HG03103 (cell line): Measurements from ENCODE around the gene TBCEL.

Experiments used
- ATAC-seq: cut with Tn5 transposase; IDR thresholded peaks from one replicate; pipeline ENCODE4 v1.9.1; 2021; ENCODE audit warnings: low read depth; ENCODE audit not compliant: unreplicated experiment

The TBCEL gene

DNA sequence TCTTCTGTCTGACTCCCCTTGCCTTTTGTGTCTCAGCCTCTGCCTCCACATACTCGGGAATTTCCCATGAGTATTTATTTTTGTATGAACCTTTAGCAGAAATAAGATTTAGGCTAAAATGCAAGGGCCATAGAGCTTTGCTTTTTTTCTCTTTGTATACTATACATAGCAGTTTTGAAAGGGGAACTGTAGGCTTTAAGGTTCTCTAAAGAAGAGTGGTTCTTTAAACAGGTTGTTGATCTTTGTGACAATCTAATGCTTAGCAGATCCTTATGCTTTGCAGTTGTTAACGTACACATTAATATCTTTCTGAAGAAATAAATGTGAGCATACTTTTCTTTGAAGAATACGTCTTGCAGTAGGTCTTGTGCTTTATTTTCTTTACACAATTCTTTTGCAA lies 35.0 kb downstream of the TBCEL start:
- ATAC-seq: no peak

DNA sequence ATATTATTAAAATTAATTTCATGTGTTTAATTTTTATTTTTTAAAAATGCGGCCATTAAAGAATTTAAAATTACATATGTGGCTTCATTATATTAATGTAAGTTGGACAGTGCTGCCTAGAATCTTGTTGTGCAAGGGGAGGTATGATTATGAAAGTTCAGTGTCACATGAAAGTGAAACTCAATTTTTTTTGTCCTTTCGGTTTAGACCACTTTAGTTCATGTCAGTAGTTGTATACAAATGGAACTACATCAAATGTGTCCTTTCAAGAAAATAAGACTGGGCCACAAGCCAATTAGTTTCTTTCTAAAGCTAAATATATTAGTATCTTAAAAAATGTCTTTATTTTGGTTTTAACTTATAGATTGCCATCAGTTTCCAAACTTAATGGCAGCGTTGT lies 35.7 kb downstream of the TBCEL start:
- ATAC-seq: peak; percentile 99

DNA sequence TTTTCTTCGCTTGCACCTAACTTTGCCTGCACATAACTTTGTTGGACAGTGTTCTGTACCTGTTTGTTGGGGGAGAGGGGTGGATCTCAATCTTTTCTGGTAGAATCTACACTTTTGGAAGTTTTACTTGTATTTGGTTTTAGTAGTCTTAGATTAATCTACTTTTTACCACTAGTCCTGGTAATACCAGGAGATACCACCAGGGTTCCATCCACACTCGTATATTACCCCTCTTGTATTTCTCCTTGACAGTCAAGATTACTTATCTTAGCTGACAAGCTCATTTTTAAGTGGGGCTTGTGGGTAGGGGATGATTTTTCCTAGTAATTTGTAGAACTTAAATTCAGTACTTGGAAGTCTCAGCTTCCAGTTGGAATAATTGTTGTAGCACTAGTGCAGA lies 39.8 kb downstream of the TBCEL start:
- ATAC-seq: no peak

GRCh38 chr11:121066623-121067022 lies 42.7 kb downstream of the TBCEL start:
- ATAC-seq: no peak

- no peak for ATAC-seq
Measured at GRCh38 chr11:121067026-121067425, 43.1 kb downstream of the TBCEL start.

DNA sequence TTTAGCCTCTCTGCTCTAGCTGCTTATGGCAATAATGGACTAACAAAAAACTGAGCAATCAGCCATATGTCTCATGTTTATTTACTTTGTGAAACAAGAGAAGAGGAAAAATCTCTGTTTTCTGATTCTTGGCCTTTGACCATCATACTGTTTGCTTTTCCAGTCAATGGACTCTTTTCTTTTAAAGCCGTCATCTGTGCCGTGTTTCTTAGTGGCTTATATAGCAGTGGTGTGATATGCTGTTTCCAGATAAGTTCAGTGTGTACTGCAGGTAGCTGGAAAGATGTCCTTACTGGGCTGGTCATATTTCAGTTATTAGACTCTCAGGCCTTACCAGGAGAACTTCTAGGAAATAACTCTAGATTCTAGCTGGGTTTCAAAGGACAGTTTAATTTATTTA lies 43.6 kb downstream of the TBCEL start:
- no peak for ATAC-seq

DNA sequence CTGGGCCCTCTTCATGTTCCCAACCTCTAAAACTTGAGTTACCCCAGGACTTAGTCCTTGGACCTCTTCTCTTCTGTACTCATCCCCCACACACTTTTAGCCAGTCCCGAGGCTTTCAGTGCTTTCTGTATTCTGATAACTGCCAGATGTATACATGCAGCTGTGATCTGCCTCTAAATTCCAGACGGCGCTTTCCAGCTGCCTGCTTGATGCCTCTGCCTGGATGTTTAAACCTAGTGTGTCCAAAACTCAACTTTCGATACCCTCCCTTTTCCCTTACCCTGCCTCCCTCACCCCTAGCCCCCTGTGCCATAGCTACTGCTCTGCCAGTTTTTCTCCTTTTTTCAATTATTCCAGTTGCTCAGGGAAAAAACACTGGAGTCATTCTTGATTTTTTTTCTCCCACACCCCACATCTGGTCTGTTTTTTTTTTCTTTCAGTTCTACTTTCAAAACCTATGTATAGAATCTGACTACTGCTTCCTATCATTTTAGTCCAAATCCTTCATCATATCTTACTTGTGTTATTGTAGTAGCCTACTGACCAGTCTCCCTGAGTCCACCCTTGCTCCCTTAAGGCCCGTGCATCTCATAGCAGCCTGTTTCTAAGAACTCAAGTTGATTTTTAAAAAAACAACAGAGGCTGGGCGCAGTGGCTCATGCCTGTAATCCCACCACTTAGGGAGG lies 44.2 kb downstream of the TBCEL start:
- ATAC-seq: no peak

DNA sequence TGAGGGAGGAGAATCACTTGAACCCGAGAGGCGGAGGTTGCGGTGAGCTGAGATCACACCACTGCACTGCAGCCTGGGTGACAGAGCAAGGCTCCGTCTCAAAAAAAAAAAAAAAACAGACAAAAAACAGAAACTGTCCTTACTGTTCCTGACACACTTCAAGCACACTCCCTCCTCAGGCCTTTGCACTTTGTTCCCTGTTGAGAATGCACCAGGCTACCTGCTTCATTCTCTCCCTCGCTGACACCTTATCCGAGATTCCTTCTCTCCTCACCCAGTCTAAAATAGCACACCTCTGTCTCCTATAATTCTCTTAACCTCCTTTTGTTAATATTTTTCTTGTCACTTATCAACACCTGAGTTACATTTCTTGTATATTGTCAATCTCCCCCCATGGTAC lies 44.9 kb downstream of the TBCEL start:
- no peak for ATAC-seq

DNA sequence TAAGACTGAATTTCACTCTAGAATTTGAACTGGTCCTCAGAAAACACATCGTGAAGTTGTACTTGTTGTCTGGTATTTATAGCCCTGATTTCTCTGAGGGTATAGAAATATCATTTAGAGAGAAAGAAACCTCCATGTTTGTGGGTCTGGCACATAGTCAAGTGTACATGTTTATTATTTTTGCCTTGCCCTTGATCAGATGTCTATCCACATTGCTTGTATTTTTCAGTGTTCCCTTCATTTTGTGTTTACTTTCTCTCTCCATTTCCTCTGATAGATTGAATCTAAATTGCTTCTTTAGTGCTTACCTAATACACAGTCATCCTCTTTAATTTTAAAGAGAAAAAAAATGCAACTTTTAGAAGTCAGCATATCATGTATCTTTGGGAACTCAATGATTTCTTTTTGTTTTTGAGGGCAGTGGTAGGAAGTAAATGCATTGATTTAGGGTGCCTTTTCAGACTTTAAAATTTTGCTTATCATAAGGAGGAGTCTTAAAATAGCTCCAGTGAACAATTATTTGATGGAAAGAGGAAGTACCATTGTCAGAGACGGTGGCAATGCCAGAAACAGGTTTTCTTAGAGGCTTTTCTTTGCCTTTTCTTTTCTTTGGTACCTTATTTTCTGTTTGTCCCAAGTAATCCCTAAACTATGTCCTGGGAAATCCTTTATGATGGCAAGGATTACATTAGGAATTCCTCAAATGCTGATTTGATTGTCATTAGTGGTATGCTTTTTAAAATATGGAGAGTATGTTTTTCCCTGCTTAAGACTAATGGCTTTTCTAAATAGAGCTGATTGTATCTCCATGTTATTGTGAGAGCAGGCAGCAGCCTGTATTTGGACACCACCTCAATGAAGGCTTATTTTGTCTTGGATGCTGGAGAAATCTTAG lies 47.3 kb downstream of the TBCEL start:
- no peak for ATAC-seq

- no peak for ATAC-seq
Measured at GRCh38 chr11:121071846-121072450, 48.0 kb downstream of the TBCEL start.

GRCh38 chr11:121081321-121081720 lies 57.4 kb downstream of the TBCEL start:
- no peak for ATAC-seq

DNA sequence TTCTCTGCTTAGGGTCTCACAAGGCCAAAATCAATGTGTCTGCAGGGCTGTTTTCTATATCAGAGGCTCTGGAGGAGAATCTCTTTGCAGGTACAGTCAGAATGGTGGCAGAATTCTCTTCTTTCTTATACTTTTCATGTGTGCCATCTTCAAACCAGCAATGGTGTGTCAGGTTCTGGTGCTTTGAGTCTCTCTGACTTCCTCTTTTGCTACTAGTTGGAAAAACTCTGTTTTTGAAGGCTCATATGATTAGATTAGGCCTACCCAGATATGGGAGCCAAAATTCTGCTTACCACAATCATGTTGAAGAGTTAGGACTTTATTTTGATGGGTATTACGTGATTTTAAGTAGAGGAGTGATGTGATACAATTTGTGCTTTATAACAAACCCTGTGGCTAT lies 58.3 kb downstream of the TBCEL start:
- ATAC-seq: no peak

- no peak for ATAC-seq
Measured at GRCh38 chr11:121082670-121083069, 58.8 kb downstream of the TBCEL start.

DNA sequence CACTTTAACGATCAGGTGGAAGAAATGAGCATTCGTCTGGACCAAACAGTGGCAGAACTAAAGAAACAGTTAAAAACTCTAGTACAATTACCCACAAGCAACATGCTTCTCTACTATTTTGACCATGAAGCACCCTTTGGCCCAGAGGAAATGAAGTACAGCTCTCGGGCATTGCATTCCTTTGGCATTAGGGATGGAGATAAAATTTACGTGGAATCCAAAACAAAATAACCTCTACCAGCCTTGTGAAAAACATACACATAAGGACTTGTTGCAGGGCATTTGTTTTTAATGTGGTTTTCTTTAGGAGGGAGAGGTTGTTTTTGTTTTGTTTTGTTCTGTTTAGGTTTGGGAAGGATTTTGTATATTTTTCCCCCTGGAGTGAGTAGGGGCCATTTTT lies 63.0 kb downstream of the TBCEL start:
- ATAC-seq: no peak

DNA sequence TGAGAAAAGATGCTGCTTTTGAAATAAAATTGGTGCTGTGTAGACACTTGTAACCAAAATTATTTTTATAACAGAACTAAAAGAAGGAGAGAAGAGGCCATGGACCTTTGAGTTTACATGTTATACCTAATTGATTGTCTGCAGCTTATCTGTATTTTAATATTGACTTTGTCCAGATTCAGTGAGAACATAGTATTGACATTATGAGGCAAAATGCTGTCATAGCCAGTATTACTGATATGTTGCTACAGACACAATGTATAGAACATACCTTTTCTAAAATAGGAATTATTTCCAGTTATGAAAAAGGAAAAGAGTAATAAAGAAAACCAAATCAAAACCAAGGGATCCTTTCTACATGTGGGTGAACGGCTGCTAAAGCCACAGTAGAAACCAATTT lies 65.7 kb downstream of the TBCEL start:
- no peak for ATAC-seq

DNA sequence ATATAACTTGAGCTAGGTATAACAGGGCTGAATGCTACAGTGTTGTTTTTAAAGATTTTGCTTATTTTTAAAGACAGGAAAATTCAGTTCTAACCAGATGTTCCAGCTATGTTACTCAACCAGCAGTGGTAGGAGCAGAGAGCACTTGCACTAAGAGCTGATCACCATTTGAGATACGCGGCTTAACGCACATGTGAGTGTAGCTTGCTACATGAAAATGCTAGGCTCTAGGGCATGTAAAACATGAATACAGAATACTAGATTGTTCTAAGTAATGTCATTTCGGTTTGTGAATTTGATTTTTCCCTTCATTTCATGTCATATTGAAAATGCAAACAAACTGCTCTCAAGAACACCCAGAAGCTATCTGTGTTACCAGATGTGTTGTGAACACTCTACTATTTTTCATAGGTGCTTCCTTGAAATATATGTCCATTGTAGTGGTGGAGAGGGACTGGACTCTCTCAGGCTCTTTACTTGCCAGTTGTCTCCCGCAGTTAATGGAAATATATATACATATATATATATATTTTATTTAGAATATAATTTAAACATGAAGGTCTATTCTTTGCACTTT lies 66.3 kb downstream of the TBCEL start:
- no peak for ATAC-seq

GRCh38 chr11:121091492-121092152 lies 67.7 kb downstream of the TBCEL start:
- ATAC-seq: no peak

DNA sequence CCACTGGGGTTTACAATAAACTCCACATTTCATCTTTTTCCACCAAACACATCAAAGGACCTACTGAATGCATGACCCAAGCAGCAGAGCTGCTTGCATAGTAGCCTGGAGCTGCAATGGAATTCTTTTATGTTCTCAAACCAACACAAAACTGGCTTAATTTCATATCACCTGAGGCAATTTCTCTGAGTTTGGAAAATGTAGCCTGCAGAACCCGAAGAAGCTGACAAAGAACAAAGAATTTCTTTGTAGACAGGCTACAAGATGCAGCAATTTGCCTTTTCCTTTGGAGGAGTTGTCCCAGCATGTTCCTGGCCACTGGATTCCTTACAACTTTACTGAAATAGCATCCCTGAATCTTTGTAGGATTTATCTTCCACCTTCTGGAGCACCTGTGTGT lies 71.7 kb downstream of the TBCEL start:
- no peak for ATAC-seq

DNA sequence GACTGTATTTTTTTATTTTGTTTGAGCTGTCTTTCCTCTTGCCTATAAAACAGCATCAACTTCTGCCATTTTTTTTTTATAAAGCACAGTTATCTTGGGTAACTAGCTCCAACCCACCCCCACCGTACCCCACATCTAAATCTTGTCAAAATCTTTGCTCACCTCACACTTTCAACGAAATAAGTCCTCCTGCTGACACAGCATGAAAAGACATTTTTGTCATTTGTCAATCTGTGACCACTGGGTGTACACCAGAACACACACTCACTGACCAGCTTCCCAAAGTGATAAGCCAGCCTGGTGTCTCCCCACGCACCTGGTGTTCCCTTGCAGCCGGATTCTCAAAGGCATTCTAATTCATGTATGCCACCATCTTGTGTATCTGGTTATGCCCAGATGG lies 75.5 kb downstream of the TBCEL start:
- no peak for ATAC-seq

- ATAC-seq: no peak
Measured at GRCh38 chr11:121099885-121100284, 76.0 kb downstream of the TBCEL start.

DNA sequence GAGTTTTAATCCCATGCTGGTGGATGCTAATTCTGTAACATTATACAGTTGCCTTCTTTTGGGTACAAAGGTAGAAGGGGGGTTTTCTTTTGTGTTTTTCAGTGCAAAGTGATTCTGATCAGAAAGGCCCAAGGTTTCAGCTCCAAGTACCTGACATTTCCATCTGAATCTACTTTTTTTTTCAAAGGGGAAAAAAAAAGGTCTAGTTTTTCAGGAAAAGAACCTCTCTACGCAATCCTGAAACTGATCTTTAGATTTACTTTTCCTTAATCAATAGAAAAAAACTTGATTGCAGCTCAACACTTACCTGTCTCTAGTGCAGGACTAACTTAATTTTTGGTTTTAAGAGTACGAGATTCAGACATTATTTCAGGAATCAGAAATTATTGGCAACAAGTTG lies 77.0 kb downstream of the TBCEL start, which contains the start of gene TECTA:
Gene TECTA, plus strand, starts transcription at position 301 of the 400 bp plus-strand sequence. CDS start 1,423 bp downstream, outside the sequence.
- no peak for ATAC-seq
